ENCODE results near the gene DNAH2.

Gene DNAH2

DNA sequence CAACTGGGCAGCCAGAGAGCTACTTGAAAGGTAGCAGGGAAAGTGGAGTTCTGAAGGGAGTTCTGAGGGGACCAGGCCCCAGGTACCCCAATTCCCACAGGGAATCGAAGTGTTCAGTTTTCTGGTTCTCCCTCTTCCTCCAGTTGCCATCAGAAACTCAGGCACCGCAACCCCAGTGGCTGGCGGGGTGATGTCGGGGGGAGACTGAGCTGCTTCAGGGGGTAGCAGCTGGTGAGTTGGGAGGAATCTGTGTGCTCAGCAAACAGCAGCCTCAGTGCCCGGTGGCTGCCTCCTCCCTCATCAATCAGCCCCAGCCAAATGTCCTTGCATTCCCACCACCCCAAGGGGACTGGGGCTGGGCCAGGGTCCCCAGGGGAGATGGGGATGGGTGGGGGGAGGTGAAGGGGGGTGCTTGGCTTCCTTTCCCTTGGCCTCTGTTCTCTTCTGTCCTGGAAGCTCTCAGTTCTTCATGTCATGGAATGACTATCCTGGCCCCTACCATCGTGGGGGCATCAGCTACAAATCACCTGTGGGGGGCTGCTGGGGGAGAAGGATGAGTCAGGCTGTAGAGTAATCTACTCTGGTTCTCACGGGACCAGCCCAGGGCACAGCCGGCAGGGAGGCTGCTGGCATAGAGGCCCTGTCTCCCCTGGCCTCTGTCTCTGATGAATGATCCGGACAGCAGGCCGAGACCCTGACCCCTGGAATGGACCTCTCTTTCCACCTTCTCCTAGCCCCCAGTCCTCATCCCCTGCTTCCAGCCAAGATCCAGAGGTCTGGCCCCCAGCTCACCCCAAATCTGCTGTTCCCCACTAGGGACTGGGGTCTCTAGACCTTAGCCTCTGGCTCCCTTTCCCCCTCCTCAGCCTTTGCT lies 2.6 kb upstream of the DNAH2 start:
- H3K4me3 ChIP-seq (ENCODE audit: low read depth, low read length), result no peak overlapping the region
- no peak for DNase-seq (ENCODE audit: low read depth)
- TF ChIP-seq, protein P1, sequence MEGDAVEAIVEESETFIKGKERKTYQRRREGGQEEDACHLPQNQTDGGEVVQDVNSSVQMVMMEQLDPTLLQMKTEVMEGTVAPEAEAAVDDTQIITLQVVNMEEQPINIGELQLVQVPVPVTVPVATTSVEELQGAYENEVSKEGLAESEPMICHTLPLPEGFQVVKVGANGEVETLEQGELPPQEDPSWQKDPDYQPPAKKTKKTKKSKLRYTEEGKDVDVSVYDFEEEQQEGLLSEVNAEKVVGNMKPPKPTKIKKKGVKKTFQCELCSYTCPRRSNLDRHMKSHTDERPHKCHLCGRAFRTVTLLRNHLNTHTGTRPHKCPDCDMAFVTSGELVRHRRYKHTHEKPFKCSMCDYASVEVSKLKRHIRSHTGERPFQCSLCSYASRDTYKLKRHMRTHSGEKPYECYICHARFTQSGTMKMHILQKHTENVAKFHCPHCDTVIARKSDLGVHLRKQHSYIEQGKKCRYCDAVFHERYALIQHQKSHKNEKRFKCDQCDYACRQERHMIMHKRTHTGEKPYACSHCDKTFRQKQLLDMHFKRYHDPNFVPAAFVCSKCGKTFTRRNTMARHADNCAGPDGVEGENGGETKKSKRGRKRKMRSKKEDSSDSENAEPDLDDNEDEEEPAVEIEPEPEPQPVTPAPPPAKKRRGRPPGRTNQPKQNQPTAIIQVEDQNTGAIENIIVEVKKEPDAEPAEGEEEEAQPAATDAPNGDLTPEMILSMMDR (IDR thresholded peaks at IDR 0.05; ENCODE audit: low read depth, low read length, missing control alignments), result no peak

DNA sequence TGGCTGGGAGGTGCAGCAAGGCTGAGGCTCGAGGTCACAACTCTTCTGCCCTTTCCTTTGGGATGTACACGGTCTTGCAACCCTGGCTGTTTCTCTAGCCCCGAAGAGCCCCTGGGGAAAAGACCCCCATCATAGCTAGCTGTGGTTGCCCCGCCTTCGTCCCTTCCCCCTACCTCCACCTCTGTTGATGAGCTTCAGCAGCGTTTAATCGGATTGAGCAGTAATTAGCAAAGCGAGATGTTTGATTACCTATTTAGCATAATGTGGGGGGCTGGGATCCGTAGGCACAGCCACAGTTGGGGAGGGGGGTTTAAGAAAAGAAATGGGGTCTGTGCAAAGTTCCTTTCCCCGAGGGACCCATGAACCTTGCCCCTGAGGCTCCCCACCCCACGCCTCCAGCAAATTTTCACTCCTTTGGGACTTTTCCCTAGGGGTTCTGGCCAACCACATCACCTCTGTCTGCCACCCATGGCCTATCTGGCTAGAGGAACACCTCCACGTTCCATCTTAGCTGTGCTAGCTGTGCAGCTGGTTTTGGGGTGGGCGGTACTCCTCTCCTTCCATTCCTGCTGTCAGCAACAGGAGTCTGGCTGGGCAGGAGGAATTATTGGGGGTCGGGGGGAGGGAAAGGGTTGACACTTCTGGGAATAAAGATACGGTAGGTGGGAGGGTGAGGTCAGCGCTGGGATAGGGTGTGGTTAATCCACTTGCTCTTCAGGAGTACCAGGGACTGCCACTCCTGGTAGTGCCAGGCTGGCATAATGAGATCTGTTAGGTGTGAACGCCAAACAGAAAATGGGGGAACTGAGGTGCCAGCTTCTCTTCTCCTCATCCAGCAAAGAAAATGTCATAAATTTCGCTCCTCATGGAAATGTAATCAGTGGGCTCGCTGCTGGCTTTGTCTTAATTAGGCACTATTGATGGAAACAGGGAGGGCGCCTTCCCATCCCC lies 1.3 kb upstream of the DNAH2 start:
- TF ChIP-seq, protein P1 (IDR thresholded peaks at IDR 0.05; ENCODE audit: low read depth, low read length, missing control alignments), result no peak
- DNase-seq (ENCODE audit: low read depth), result no peak
- H3K4me3 ChIP-seq (ENCODE audit: low read depth, low read length), result no peak overlapping the region

DNA sequence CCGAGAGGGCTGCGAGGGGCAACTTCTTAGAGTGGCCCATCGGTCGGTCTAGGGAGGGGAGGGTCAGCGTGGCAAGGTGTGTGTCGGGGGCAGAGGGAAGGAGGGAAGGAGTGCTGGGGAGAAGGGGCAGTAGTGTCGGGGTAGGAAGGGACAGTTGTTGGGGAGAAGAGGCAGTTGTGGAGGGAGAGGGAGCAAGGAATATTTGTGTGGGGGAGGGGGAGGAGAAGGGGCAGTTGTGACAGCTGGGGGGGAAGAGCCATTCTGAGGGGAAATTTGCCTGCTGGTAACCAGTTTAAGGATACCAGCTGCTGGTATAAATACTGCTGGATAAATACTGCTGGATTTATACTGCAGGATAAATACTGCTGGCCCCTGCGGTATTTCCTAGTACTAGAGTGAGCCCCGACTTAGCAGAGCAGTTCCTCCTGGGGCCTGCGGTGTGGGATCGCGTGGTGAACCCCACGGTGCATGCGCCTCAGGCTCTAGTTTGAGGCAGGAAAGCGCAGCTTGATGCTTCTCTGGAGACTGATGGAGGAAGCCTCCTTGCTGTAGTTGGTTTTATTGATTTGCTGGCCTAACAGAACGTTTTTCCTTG lies 309 bp downstream of the DNAH2 start:
- no peak for DNase-seq (ENCODE audit: low read depth)
- TF ChIP-seq, protein P1 (IDR thresholded peaks at IDR 0.05; ENCODE audit: low read depth, low read length, missing control alignments), result no peak
- H3K4me3 ChIP-seq (ENCODE audit: low read depth, low read length), result no peak overlapping the region

DNA sequence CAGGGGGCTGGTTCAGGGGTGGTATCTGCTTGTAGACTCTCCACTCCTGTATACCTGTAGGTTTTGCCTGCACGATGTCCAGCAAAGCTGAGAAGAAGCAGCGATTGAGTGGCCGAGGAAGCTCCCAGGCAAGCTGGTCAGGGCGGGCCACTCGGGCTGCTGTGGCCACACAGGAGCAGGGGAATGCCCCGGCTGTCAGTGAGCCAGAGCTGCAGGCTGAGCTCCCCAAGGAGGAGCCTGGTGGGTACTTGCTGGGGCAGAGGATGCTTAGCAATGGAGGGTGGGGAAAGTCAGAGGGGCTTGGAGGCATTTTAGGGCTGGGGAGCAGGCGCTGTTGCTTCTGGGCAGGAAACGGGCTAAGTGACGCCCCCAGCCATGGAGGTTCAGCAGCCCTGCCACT lies 2.1 kb downstream of the DNAH2 start:
- H3K4me3 ChIP-seq (ENCODE audit: low read depth, low read length), result no peak overlapping the region
- no peak for DNase-seq (ENCODE audit: low read depth)
- TF ChIP-seq, protein P1 (IDR thresholded peaks at IDR 0.05; ENCODE audit: low read depth, low read length, missing control alignments), result no peak

DNA sequence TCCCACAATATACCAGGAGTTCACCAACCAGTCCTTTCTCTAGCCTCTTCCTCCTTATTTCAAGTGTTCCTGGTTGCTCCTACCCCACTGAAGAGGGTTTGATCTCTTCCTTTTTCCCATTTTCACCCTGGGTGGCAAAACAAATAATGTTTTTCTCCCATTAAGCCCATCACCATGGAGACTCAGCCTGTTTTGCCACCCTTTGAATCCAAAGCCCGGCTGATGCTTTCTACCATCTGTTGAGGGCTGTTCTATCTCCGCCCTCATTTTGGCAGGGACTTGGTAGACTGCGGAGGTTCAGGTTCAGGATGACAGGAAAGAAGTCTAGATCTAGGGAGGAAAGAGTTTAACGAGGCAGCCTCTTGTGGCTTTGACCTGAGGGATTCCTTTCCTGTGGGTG lies 2.6 kb downstream of the DNAH2 start:
- no peak for DNase-seq (ENCODE audit: low read depth)
- TF ChIP-seq, protein P1 (IDR thresholded peaks at IDR 0.05; ENCODE audit: low read depth, low read length, missing control alignments), result no peak
- no peak overlapping the region for H3K4me3 ChIP-seq (ENCODE audit: low read depth, low read length)

DNA sequence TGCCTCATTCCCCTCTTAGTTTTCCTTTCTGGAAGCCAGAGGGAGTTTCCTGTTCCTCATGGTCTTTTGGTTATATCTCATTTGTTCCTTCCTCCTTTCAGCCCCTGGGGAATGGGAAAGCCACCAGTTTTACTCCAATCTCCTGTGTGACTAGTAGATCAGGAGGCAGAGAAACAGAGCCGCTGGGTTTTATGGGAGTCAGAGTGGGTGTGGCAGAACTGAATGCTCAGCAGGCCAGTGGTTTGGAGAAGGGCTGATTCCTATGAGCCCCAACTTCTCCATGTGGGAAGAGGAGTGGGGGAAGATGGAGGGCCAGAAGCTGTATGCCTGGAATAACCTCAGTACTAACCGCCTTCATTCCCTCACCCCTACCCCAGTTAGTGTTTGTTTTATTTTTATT lies 4.1 kb downstream of the DNAH2 start:
- TF ChIP-seq, protein P1 (IDR thresholded peaks at IDR 0.05; ENCODE audit: low read depth, low read length, missing control alignments), result no peak
- DNase-seq (ENCODE audit: low read depth), result no peak
- no peak overlapping the region for H3K4me3 ChIP-seq (ENCODE audit: low read depth, low read length)
